ENCODE measurements around the gene ZNF799. TPM values are rescaled to one million over a fixed set of nuclear protein-coding genes. Genes with fewer than 3 reads are reported as not detected.

ZNF799 gene
- 5.6 and 6.4 TPM in 2 replicates for total RNA-seq

GRCh38 chr19:12400633-12401502 is at the start of gene ZNF799:
ZNF799 (minus strand) TSS chr19:12401271; CDS start chr19:12401070, 201 bp downstream.

DNA sequence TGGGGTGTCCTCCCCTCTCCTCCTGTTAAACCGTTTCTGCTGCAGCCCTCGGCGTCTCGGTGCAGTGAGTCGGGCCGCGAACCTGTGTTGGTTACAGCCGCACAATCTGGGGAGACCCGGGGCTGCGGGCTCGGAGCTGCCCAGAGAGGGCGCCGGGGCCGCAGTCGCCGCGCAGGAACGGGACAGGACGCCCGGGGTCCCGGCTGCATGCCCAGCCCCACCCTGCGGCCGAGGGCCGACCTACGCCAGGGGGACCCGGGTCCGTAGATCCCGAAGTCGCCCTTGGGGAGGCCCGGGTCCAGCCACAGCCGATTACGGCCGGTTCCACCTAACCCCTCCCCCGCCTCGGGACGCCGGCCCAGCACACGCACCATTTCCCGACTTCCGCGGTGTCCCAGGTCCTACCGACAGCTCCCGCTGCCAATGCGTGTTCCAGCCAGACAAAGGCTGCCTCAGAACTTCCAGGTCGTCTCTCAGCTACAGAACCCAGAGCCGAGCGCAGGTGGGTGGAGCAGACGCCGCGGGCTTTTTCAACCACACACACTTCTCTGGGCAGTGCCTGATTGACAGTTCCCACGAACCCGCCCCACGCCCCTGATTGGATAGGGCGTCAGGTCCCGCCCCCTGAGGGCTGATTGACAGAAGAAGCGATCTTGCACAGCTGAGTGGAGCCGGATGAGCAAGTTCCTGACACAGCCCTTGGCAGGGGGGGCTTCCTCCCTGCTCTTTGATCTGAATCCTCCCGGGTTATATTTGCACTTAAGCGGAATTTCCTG is 39.7 kb upstream of the ZNF799 start, which contains the start of gene ZNF443:
TSS of gene ZNF443 (minus strand) at position 481 of the 776 bp plus-strand sequence. CDS start at position 374, 107 bp downstream.

DNA sequence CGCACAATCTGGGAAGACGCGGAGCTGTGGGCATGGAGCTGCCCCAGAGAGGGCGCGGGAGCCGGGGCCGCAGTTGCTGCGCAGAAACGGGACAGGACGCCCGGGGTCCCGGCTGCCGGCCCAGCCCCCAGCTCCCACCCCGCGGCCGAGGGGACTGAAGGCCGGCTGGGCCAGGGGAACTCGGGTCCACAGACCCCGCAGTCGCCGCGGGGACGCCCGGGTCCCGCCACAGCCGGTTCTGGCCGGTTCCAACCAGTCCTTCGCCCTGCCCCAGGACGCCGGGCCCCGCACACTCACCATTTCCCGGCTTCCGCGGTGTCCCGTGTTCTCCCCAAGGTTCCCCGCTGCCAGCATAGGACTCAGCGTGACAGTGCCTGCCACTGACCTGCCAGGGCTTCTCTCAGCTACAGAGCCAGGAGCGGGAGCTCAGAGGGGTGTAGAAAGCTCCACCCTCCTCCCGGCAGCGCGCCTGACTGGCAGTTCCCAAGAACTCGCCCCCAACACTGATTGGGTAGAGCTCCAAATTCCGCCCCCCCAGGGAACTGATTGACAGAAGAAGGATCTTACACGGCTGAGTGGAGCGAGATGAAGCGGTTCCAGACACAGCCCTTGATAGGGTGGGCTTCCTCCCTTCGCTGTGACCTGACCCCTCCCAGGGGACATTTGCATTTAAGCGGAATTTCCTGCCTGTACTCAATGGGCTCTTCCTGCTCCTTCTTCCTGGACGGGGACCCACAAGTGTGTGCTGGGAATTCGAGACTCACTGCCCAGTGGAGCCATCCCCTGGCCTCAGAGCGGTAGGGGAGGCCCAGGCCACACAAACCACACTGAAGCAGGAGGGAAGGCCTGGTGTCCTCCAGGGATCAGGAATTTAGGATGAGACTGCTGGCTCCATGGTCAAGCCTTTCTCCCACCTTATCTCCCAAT is 35.6 kb downstream of the ZNF799 start, which contains the start of gene ZNF442:
TSS of gene ZNF442 (minus strand) at position 448 of the 927 bp plus-strand sequence. CDS start 2,052 bp downstream, outside the sequence.

Small RNAs within 50 kb of the gene (small RNA-seq; reads per million reads assigned to genes)
- not detected for gene RPS29P23

Other genes with a start within 250 kb of the ZNF799 start
- 13.5 and 15.0 TPM in 2 replicates for gene ZNF625, start 244.5 kb downstream of the ZNF799 start, total RNA-seq
- gene ZNF136, start 238.2 kb downstream of the ZNF799 start, total RNA-seq: 4.9 and 7.2 TPM in 2 replicates
- gene ZNF44, start 106.4 kb downstream of the ZNF799 start, total RNA-seq: 5.0 and 6.5 TPM in 2 replicates
- gene ZNF563, start 67.6 kb downstream of the ZNF799 start, total RNA-seq: 0.65 and 2.0 TPM in 2 replicates
- 0.65 and 1.5 TPM in 2 replicates for gene ZNF442, start 35.6 kb downstream of the ZNF799 start, total RNA-seq
- 4.6 and 5.2 TPM in 2 replicates for gene ZNF443, start 39.8 kb upstream of the ZNF799 start, total RNA-seq
- gene ZNF709, start 83.5 kb upstream of the ZNF799 start, total RNA-seq: 2.3 and 3.6 TPM in 2 replicates
- 5.9 and 6.9 TPM in 2 replicates for gene ZNF564, start 150.2 kb upstream of the ZNF799 start, total RNA-seq
- 7.2 and 9.9 TPM in 2 replicates for gene ZNF490, start 209.5 kb upstream of the ZNF799 start, total RNA-seq
- 18.3 and 20.6 TPM in 2 replicates for gene ZNF791, start 209.6 kb upstream of the ZNF799 start, total RNA-seq